ENCODE results near the gene LDHB. TPM values are rescaled to one million over a fixed set of nuclear protein-coding genes. Genes with fewer than 3 reads are reported as not detected.

LDHB gene
- total and polyA plus RNA-seq, 10 of the 15 experiments (the other 5 are each of a cell fraction or from before 2014, with no cell fraction given): 800 to 3,692 (median 1,366) TPM

DNA sequence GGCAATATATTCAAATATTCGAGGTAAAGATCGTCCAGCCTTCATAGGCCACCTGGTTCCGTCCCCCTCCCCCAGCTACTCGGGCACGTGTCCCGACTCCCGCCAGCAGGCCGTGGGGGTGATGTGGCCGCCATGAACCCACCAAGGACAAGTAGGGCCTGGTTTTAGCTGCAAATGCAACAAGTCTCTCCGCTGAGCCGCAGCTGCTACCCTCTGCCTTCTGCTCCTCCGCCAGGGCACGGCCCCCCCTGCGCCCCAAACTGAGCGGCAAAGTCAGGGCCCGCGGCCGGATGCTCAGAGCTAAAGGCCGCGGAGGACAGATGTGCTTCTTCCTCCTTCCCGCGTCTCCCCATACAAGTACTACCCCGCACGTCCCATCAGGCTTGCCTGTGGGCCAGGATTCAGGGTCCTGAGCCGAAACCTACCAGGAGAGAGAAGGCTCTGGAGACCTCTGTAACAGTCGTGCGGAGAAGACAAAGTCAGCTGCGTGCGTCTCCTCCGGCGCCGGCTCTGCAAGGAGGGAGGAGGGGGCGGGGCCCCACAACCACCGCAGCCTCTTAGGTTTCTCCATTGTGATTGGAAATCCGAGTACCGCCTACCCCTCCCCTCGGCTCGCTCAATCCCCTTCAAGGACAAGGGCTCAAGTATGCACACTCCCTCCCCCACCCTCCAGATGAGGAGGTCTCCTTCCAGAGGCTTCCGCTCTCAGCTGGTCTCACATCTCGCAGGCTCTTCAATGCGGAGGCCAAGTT is at the start of gene LDHB (continued):
- TF ChIP-seq, protein P1, sequence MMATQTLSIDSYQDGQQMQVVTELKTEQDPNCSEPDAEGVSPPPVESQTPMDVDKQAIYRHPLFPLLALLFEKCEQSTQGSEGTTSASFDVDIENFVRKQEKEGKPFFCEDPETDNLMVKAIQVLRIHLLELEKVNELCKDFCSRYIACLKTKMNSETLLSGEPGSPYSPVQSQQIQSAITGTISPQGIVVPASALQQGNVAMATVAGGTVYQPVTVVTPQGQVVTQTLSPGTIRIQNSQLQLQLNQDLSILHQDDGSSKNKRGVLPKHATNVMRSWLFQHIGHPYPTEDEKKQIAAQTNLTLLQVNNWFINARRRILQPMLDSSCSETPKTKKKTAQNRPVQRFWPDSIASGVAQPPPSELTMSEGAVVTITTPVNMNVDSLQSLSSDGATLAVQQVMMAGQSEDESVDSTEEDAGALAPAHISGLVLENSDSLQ (IDR thresholded peaks at IDR 0.05): no peak
- TF ChIP-seq SIN3A (IDR thresholded peaks at IDR 0.05; ENCODE audit: low read depth, low read length) (no peak), SUZ12 (IDR thresholded peaks at IDR 0.05; ENCODE audit: unreplicated experiment) (no peak), BRCA1 (IDR thresholded peaks at IDR 0.05; ENCODE audit: low read depth, low read length) (no peak), SMAD5 (IDR thresholded peaks at IDR 0.05; ENCODE audit: low read depth) (0 out of 2 replicates have a peak, but pooled peaks have one; percentile 76), NRF1 (conservative IDR thresholded peaks at IDR 0.05; ENCODE audit: low read depth, low read length) (no peak), EP300 (IDR thresholded peaks at IDR 0.05; ENCODE audit: borderline replicate concordance in 1 of 2, control insufficient read depth in 1 of 2, low read depth in 2 of 2, low read length in 2 of 2) (no peak), ESRRA (IDR thresholded peaks at IDR 0.05; ENCODE audit: low read length) (no peak; the same call in 1 of the 2 replicates), NFYB (IDR thresholded peaks at IDR 0.05; ENCODE audit: insufficient read depth, low read depth, low read length) (peak; percentile 59; the same call in 1 of the 2 replicates), BHLHE40 (IDR thresholded peaks at IDR 0.05; ENCODE audit: borderline replicate concordance in 1 of 2, low read depth in 2 of 2, low read length in 1 of 2) (peak; percentile 85 to 94), POLR2AphosphoS2 (IDR thresholded peaks at IDR 0.05; ENCODE audit: low read depth, low read length) (no peak; the same call in 1 of the 2 replicates), SMAD1 (IDR thresholded peaks at IDR 0.05; ENCODE audit: low read depth, partially characterized antibody) (peak; percentile 32), RAD21 (IDR thresholded peaks at IDR 0.05; ENCODE audit: insufficient read depth, low read depth, low read length) (no peak), MTA3 (IDR thresholded peaks at IDR 0.05; ENCODE audit: borderline replicate concordance, low read length) (no peak), MXI1 (IDR thresholded peaks at IDR 0.05; ENCODE audit: low read depth, low read length) (peak; percentile 25; the same call in 1 of the 2 replicates), STAT3 (IDR thresholded peaks at IDR 0.05; ENCODE audit: low read depth, low read length) (no peak), ZNF24 (IDR thresholded peaks at IDR 0.05) (no peak), DPF2 (IDR thresholded peaks at IDR 0.05) (no peak), JUNB (IDR thresholded peaks at IDR 0.05) (no peak), CHD4 (IDR thresholded peaks at IDR 0.05) (no peak), JUND (IDR thresholded peaks at IDR 0.05; ENCODE audit: low read depth, low read length) (no peak), HCFC1 (IDR thresholded peaks at IDR 0.05; ENCODE audit: low read length) (no peak)
- TF ChIP-seq, protein P2, sequence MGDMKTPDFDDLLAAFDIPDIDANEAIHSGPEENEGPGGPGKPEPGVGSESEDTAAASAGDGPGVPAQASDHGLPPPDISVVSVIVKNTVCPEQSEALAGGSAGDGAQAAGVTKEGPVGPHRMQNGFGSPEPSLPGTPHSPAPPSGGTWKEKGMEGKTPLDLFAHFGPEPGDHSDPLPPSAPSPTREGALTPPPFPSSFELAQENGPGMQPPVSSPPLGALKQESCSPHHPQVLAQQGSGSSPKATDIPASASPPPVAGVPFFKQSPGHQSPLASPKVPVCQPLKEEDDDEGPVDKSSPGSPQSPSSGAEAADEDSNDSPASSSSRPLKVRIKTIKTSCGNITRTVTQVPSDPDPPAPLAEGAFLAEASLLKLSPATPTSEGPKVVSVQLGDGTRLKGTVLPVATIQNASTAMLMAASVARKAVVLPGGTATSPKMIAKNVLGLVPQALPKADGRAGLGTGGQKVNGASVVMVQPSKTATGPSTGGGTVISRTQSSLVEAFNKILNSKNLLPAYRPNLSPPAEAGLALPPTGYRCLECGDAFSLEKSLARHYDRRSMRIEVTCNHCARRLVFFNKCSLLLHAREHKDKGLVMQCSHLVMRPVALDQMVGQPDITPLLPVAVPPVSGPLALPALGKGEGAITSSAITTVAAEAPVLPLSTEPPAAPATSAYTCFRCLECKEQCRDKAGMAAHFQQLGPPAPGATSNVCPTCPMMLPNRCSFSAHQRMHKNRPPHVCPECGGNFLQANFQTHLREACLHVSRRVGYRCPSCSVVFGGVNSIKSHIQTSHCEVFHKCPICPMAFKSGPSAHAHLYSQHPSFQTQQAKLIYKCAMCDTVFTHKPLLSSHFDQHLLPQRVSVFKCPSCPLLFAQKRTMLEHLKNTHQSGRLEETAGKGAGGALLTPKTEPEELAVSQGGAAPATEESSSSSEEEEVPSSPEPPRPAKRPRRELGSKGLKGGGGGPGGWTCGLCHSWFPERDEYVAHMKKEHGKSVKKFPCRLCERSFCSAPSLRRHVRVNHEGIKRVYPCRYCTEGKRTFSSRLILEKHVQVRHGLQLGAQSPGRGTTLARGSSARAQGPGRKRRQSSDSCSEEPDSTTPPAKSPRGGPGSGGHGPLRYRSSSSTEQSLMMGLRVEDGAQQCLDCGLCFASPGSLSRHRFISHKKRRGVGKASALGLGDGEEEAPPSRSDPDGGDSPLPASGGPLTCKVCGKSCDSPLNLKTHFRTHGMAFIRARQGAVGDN (IDR thresholded peaks at IDR 0.05): no peak
- TF ChIP-seq, protein P3, sequence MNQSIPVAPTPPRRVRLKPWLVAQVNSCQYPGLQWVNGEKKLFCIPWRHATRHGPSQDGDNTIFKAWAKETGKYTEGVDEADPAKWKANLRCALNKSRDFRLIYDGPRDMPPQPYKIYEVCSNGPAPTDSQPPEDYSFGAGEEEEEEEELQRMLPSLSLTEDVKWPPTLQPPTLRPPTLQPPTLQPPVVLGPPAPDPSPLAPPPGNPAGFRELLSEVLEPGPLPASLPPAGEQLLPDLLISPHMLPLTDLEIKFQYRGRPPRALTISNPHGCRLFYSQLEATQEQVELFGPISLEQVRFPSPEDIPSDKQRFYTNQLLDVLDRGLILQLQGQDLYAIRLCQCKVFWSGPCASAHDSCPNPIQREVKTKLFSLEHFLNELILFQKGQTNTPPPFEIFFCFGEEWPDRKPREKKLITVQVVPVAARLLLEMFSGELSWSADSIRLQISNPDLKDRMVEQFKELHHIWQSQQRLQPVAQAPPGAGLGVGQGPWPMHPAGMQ (IDR thresholded peaks at IDR 0.05; ENCODE audit: borderline replicate concordance): no peak
